Cerebellar nuclear complex (tissue), 1 donor: Measurements from ENCODE around the gene MUC4.
"Not testable (repeated sequence)": the region's sequence is repeated elsewhere in the genome, so short reads cannot be mapped to it uniquely, and the experiment has no call there.

Experiments used
- DNase-seq, 2 experiments: peaks; one replicate each; lab custom pipeline; 2025; lab: John Stamatoyannopoulos, UW

The MUC4 gene

GRCh38 chr3:195838714-195839113, 27.0 kb upstream of the MUC4 start:
- no peak for DNase-seq

DNA sequence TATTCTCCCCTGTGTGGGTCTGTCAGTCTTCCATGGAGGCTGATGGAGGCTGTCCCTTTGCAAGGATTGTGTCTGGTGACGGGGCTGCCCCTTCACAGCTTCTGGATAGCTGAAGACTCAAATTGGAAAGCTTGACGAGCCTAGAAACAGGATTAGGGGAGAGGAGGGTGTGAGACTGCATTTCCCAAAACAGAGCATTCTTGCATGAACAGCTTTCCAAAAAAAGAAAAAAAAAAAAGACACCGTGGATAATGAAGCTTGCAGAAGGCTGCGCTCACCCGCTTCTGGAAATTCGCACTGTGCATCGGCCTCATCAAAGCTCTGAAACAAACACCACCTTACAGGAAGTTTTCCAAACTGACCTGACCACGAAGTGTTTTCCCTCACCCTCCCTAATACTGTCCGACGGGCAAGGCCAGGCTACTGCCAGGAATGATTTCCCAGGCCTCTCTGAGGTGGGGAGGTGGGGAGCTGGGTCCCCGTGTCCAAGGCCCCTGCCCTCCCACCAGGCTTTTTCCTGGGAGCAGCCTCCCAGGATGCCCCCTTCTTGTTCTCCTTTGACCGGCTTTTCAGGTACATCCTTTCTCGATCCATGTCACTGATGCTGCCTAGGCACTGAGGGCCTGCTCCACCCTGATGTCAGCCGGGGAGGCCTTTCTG, 24.9 kb upstream of the MUC4 start:
- no peak for DNase-seq

- no peak for DNase-seq
Observed at GRCh38 chr3:195835791-195836190, 24.1 kb upstream of the MUC4 start.

DNA sequence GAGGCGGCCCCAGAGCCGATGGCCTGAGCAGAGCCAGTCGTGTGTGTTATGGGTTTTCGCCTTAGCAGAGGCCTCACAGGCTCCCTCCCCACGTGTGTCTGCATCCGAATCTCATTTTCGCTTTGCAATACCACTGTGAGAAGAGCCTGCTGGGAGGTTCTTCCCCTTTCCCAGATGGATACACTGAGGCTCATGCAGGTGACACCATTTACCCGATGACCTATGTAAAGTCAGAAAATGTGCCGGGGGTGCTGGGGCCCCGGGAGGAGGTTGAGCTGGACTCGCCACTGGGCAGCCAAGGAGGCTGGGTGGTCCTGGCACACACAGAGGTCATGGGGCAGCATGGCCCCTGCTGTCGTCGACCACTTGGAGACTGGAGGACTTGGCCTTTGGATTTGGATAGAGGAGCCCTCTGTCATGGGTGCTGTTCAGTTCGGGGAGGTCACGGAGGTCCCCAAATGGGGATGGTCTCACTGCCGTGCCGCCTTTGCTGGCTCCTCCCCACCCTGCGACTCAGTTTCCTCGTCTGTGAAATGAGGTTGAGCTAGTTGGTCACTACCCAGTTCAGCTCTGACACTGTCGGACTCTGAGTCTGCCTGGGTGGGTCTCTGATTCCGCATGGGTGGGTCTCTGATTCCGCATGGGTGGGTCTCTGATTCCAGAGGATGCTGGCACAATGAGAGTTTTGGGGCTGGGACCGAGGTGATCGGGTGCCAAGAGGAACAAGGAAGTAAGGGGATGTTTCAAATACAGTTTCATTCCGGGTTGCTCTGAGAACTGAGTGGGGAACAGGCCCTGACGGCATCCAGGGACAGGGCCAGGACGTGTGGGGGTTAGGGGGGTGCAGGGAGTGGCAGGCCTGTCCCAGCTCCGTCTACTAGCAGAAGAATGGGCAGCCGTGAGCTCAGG, 23.2 kb upstream of the MUC4 start:
- no peak for DNase-seq

- DNase-seq, result no peak
Observed at GRCh38 chr3:195829897-195830254, 18.1 kb upstream of the MUC4 start.

DNA sequence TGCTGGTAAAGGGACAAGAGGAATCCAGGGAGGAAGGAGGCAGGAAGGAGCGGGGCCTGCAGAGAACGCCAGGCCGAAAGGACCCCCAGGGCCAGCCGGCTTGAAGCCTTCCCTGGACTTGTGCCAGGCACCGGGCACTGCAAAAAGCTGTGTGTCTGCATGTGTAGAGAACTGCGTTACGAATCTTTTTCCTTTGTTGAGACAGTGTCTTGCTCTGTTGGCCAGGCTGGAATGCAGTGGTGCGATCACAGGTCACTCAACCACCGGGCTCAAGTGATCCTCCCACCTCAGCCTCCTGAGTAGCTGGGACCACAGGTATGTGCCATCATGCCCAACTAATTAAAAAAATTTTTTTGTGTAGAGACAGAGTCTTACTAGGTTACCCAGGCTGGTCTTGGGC, 17.0 kb upstream of the MUC4 start:
- DNase-seq, result no peak

DNA sequence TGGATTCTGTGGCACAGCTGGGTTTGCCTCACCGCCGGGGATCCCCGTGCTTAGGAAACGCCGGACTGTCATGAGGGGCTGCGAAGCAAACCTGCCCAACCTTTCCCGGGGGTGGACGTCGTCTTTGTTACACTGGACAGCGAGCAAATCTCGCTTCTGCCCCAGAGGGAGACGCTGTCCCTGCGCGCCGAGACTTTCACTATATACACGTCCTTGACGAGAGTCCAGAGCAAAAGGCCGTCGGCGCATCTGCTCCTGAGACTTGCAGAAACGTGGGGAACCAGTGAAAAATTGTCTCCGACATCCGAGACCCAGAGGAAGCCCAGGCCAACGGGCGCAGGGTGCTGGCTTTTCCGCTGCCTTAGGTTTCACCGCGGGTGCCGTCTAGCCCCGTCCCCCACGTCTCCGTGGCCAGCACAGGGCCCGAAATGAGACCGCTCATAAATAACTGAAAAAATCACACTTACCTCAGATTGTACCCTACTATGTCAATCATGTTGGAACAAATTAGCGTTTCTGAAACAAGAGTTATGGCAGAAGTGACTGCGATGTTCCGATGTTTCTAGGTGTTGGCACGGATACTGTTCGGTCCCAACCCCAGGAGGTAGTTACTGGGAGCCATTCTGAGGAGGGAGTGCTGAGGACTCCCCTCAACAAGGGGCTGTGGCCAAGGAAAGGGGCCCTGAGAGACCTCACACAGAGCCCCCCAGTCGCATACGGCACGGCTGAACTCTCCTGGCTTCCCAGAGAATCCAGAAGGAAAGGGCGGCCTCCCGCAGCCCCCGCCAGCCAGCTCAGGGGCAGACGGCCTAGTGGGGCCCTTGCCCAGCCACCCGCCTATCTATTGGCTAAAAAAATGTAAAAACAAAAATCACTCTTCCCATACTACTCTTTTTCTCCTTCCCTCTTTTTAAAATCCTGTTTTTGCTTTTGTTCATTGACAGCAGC, 14.4 kb upstream of the MUC4 start:
- no peak for DNase-seq

DNA sequence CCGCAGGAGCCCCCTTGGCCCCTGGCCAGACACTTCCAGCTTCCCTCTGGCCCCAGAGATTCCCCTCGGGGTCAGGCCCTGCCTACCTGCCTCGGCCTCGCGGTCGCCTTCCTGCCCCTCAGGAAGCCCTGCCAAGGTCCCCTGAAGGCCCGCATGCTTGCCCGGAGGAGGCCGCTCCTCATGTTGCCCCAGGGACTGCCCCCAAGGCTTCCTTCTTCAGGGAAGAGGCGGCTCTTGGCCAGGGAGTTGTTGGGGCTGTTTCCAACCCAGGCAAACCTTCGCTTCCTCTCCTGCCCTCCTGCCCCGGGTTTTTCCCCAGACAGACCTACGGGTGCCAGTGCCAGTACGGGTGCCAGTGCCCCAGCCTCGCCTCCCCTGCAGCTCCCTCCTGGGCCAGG, 13.5 kb upstream of the MUC4 start:
- DNase-seq, result no peak

DNA sequence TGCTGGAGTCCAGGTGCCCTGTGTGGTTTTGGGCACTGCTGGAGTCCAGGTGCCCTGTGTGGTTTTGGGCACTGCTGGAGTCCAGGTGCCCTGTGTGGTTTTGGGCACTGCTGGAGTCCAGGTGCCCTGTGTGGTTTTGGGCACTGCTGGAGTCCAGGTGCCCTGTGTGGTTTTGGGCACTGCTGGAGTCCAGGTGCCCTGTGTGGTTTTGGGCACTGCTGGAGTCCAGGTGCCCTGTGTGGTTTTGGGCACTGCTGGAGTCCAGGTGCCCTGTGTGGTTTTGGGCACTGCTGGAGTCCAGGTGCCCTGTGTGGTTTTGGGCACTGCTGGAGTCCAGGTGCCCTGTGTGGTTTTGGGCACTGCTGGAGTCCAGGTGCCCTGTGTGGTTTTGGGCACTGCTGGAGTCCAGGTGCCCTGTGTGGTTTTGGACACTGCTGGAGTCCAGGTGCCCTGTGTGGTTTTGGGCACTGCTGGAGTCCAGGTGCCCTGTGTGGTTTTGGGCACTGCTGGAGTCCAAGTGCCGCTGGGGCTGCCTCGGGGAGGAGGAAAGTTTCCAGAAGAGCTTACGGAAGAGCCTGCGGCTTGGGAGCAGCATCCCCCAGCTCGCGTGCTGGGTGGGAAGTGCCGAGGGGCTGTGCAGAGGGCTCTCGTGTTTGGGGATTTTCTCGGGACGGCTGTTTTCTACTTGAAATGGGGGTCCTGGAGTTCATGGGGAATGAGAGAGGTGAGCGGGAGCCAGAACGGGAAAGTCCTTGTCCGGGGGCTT, 12.9 kb upstream of the MUC4 start:
- not testable (repeated sequence) for DNase-seq

- no peak for DNase-seq
Observed at GRCh38 chr3:195823999-195824398, 12.3 kb upstream of the MUC4 start.

DNA sequence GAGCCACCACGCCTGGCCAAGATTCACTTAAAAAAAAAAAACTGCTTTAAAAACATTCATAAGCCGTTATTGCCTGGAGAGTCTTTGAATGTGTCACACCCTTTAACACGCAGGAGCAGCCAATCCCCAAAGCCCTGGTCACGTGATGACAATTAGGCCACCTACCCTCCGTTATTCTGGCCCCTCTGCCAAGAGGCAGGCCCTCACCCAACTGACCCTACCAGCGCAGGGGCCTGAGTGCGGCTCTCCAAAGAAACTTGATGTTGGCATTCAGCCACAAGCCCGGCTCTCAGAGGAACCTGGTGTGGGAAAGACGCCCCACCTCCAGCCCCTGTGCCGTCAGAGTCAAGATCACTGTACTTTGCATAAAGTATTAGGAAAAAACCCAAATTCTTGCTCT, 11.6 kb upstream of the MUC4 start:
- no peak for DNase-seq

DNA sequence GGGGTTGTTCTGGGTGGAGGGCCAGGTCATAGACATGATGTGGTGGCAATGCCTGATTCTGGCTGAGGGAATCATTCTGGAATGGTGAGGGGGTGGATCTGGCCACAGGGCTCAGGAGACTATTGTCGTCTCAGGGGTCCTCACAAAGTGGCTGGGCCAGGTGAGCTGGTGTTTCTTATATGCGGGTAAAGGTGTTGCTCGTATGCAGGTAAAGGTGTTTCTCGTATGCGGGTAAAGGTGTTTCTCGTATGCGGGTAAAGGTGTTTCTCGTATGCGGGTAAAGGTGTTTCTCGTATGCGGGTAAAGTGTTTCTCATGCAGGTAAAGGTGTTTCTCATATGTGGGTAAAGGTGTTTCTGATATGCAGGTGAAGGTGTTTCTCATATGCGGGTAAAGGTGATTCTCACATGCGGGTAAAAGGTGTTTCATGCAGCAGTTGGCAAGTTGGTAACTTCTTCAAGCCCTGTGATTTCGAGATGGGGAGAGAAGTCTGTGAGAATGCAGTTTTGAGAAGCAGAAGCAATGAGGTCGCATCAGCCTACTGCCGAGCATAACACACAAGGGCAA, 10.5 kb upstream of the MUC4 start:
- no peak for DNase-seq

DNA sequence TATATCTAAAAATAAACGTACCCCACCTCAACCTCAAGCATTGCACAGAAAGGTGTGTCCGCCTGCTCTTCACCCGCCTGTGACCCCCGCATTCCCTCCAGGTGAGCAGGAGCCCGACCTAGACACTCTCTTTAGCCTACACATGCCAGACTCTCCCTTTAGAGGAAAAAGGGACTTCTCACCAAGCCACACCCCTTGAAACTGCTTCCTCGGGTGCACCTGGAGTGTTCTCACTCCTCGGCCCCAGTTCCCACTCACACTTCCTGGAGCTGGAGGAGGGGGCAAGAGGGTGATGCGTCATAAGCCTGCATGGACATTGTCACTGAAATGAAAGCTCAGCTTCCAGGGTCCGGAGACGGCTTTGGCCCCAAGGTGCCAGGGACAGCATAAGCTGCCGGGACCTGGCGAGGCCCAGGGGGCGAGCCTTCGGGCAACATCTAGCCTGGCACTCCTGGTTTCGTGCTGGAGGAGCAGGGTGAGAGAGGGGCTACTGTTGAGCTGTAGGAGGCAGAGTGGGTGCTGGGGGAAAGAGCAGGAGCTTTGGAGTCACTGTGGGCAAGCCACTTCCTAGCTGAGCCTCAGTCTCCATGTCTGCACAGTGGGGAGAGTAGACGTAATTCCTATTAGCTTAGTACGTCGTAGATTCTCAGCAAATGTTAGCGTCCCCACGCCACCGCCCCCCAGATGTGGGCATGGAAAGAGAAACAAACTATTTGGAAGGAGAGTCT, 9.8 kb upstream of the MUC4 start:
- no peak for DNase-seq

DNA sequence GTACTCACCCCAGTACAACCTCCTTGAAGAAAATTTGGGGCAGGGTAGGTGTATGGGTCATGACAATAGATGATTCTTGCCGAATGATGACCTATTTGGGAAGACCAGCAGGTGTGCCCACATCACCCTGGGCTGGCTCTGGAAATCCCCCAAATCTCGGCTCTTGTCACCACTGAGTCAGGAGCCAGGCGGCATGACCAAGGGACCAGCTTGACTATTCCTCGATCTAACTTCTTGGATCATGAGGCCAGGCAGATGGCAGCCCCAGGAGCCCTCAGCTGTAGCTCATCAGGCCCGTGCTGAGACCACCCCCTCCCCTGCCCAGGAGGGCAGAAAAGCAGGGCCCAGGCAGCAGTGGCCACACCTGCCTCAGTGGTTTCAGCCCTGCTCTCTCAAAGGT, 9.2 kb upstream of the MUC4 start:
- no peak for DNase-seq

DNA sequence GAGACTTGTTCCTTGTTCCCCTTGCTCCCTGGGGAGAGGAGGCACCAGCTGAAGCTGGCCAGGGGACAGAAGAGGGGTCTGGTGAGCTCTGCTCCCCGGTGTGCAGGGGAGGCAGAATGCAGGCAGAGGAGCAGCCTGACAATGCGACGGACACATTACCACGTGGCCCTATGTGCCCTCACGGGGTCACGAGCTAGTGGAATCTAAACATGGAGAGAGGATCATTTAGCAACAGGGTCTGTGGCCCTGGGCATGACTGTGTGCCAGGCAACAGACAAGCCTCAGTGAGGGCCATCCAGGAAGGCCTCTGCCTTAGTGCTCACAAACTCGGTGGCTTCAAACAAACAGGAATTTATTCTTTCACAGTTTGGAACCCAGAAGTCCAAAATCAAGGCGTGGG, 8.5 kb upstream of the MUC4 start:
- no peak for DNase-seq

- no peak for DNase-seq
Observed at GRCh38 chr3:195818301-195818700, 6.6 kb upstream of the MUC4 start.

- no peak for DNase-seq
Observed at GRCh38 chr3:195817578-195818135, 5.9 kb upstream of the MUC4 start.

GRCh38 chr3:195816276-195816913, 4.7 kb upstream of the MUC4 start:
- DNase-seq, result not testable (repeated sequence)

- DNase-seq, result no peak
Observed at GRCh38 chr3:195815169-195815771, 3.5 kb upstream of the MUC4 start.
